Osteoblast (primary cell): ENCODE measurements around the gene LBH. TPM values are rescaled to one million over a fixed set of nuclear protein-coding genes. Genes with fewer than 3 reads are reported as not detected.

Experiments
- DNase-seq: peaks from one replicate; pipeline ENCODE4 v3.0.0; 2011; ENCODE audit warnings: low spot score, mixed read lengths; ENCODE audit not compliant: insufficient read length; ENCODE audit errors: missing footprints
- H2AFZ ChIP-seq: 2 replicates; pipeline ENCODE4 v1.6.0; 2011; ENCODE audit warnings: mild to moderate bottlenecking, low read length
- H3K27ac ChIP-seq: 2 replicates; pipeline ENCODE4 v1.5.1; 2011; ENCODE audit warnings: mild to moderate bottlenecking, low read depth, low read length, moderate library complexity
- H3K27me3 ChIP-seq: 2 replicates; pipeline ENCODE4 v1.6.0; 2012; ENCODE audit warnings: mild to moderate bottlenecking, control low read depth, inconsistent platforms, low read length, moderate library complexity; ENCODE audit not compliant: insufficient read depth
- H3K36me3 ChIP-seq: 2 replicates; pipeline ENCODE4 v1.5.1; 2011; ENCODE audit warnings: mild to moderate bottlenecking, low read length, control low read depth, moderate library complexity; ENCODE audit not compliant: insufficient read depth
- H3K4me1 ChIP-seq: 2 replicates; pipeline ENCODE4 v1.5.1; 2011; ENCODE audit warnings: mild to moderate bottlenecking, low read length, control low read depth, moderate library complexity; ENCODE audit not compliant: insufficient read depth
- H3K4me2 ChIP-seq: 2 replicates; pipeline ENCODE4 v1.6.0; 2011; ENCODE audit warnings: mild to moderate bottlenecking, low read length; ENCODE audit not compliant: insufficient read depth
- H3K4me3 ChIP-seq: fragments of 200-600 bp; sonication (generic); 3 replicates; pipeline ENCODE4 v1.5.1; 2012; ENCODE audit warnings: mild to moderate bottlenecking, low read length, inconsistent platforms; ENCODE audit not compliant: insufficient read depth
- H3K79me2 ChIP-seq: 2 replicates; pipeline ENCODE4 v1.6.0; 2012; ENCODE audit warnings: mild to moderate bottlenecking, low read length, control low read depth, inconsistent platforms; ENCODE audit not compliant: insufficient read depth
- H3K9me3 ChIP-seq: 2 replicates; pipeline ENCODE4 v1.5.1; 2011; ENCODE audit warnings: low read depth, low read length, control low read depth
- H4K20me1 ChIP-seq: 2 replicates; pipeline ENCODE4 v1.6.0; 2012; ENCODE audit warnings: mild to moderate bottlenecking, low read length, control low read depth; ENCODE audit not compliant: insufficient read depth
- CTCF ChIP-seq: IDR thresholded peaks from 2 replicates; pipeline ENCODE4 v1.5.1; 2011; ENCODE audit warnings: mild to moderate bottlenecking, low read depth, low read length, moderate library complexity; ENCODE audit errors: extremely low read depth
- total RNA-seq: library from RNA; depleted of rRNA; stranded (reverse); fragments of >200 nt; gene quantifications from 2 replicates; pipeline ENCODE4 v1.2.3, GENCODE V29; 2012

LBH gene
- 270 and 272 TPM in 2 replicates for total RNA-seq

GRCh38 chr2:30231212-30231995 lies at the start of gene LBH:
Gene LBH, plus strand, starts transcription at chr2:30231534. Its CDS starts 205 bp downstream, at chr2:30231739.
- no peaks in the 10 kb centered on the region for H3K27me3 ChIP-seq

GRCh38 chr2:30184035-30184434 lies 47.3 kb upstream of the LBH start:
- Histone ChIP-seq H3K4me1 (no peaks in the 10 kb centered on the region), H3K4me2 (no peak overlapping the region), H4K20me1 (no peaks in the 10 kb centered on the region), H3K27me3 (peaks cover 19% of the 10 kb centered on the region), H3K36me3 (no peaks in the 10 kb centered on the region), H3K4me3 (no peak overlapping the region), H3K27ac (no peak overlapping the region), H2AFZ (no peak overlapping the region), H3K9me3 (no peaks in the 10 kb centered on the region), H3K79me2 (no peaks in the 10 kb centered on the region)
- DNase-seq, result no peak
- no peak for TF ChIP-seq CTCF

More at GRCh38 chr2:30231212-30231995, at the start of gene LBH:
- peaks cover 9% of the 10 kb centered on the region for H3K79me2 ChIP-seq
- peaks cover 19% of the 10 kb centered on the region for H4K20me1 ChIP-seq
- peak within 1 kb of the TSS; percentile 95 for H3K4me2 ChIP-seq
- peaks cover 46% of the 10 kb centered on the region for H3K4me1 ChIP-seq
- peak within 1 kb of the TSS; percentile 83 for H3K4me3 ChIP-seq
- peak within 1 kb of the TSS; percentile 82 for H3K27ac ChIP-seq
- no peak for TF ChIP-seq CTCF
- peak within 1 kb of the TSS; percentile 80 for H2AFZ ChIP-seq
- no peaks in the 10 kb centered on the region for H3K9me3 ChIP-seq
- peaks cover 10% of the 10 kb centered on the region for H3K36me3 ChIP-seq
- DNase-seq, result peak; percentile 99

GRCh38 chr2:30185178-30185577 lies 46.2 kb upstream of the LBH start:
- no peaks in the 10 kb centered on the region for H3K36me3 ChIP-seq
- H3K4me1 ChIP-seq, result no peaks in the 10 kb centered on the region
- no peak overlapping the region for H3K27ac ChIP-seq
- no peak overlapping the region for H2AFZ ChIP-seq
- H3K4me2 ChIP-seq, result no peak overlapping the region
- no peak for TF ChIP-seq CTCF
- H3K4me3 ChIP-seq, result no peak overlapping the region
- peaks cover 15% of the 10 kb centered on the region for H3K27me3 ChIP-seq
- H3K9me3 ChIP-seq, result no peaks in the 10 kb centered on the region
- DNase-seq, result no peak
- no peaks in the 10 kb centered on the region for H3K79me2 ChIP-seq
- no peaks in the 10 kb centered on the region for H4K20me1 ChIP-seq

GRCh38 chr2:30188292-30188691 lies 43.0 kb upstream of the LBH start:
- Histone ChIP-seq H3K9me3 (no peaks in the 10 kb centered on the region), H4K20me1 (no peaks in the 10 kb centered on the region), H3K27me3 (peaks cover 15% of the 10 kb centered on the region), H3K36me3 (no peaks in the 10 kb centered on the region), H3K79me2 (no peaks in the 10 kb centered on the region), H2AFZ (no peak overlapping the region), H3K4me3 (no peak overlapping the region), H3K4me1 (no peaks in the 10 kb centered on the region), H3K4me2 (no peak overlapping the region), H3K27ac (no peak overlapping the region)
- no peak for TF ChIP-seq CTCF
- no peak for DNase-seq
